ENCODE results near the gene MYO1H.

Gene MYO1H

GRCh38 chr12:109305547-109305946 lies 42.2 kb upstream of the MYO1H start:
- H3K9ac ChIP-seq (ENCODE audit: low read length): no peak overlapping the region
- H3F3A ChIP-seq (ENCODE audit: insufficient read depth, low read length): no peaks in the 10 kb centered on the region
- H3K4me2 ChIP-seq (ENCODE audit: low read length): no peak overlapping the region
- no peaks in the 10 kb centered on the region for H3K9me2 ChIP-seq (ENCODE audit: low read depth, low read length)
- H3K36me3 ChIP-seq (ENCODE audit: insufficient read depth, low read length): no peaks in the 10 kb centered on the region
- H3K27ac ChIP-seq (ENCODE audit: low read depth, low read length, poor library complexity, severe bottlenecking): no peak overlapping the region
- H3K9me3 ChIP-seq (ENCODE audit: low read length): no peaks in the 10 kb centered on the region
- H4K20me1 ChIP-seq (ENCODE audit: insufficient read depth, low read length): no peaks in the 10 kb centered on the region
- peaks cover 6% of the 10 kb centered on the region for H3K4me1 ChIP-seq (ENCODE audit: insufficient read depth, low read length, severe bottlenecking)
- TF ChIP-seq EZH2 (IDR thresholded peaks at IDR 0.05; ENCODE audit: borderline replicate concordance, low read length): no peak
- no peak for TF ChIP-seq CTCF (IDR thresholded peaks at IDR 0.05; ENCODE audit: low read length)
- H3K4me3 ChIP-seq (ENCODE audit: low read depth, low read length, poor library complexity, severe bottlenecking): no peak overlapping the region
- H3K79me2 ChIP-seq (ENCODE audit: insufficient read depth, low read length): no peaks in the 10 kb centered on the region
- H3K27me3 ChIP-seq (ENCODE audit: insufficient read depth, low read length): no peaks in the 10 kb centered on the region
- no peak overlapping the region for H2AFZ ChIP-seq (ENCODE audit: low read length)

GRCh38 chr12:109307051-109307450 lies 40.6 kb upstream of the MYO1H start:
- no peak overlapping the region for H2AFZ ChIP-seq (ENCODE audit: low read length)
- no peaks in the 10 kb centered on the region for H4K20me1 ChIP-seq (ENCODE audit: insufficient read depth, low read length)
- H3F3A ChIP-seq (ENCODE audit: insufficient read depth, low read length): no peaks in the 10 kb centered on the region
- no peaks in the 10 kb centered on the region for H3K36me3 ChIP-seq (ENCODE audit: insufficient read depth, low read length)
- no peak overlapping the region for H3K27ac ChIP-seq (ENCODE audit: low read depth, low read length, poor library complexity, severe bottlenecking)
- no peak overlapping the region for H3K9ac ChIP-seq (ENCODE audit: low read length)
- H3K27me3 ChIP-seq (ENCODE audit: insufficient read depth, low read length): no peaks in the 10 kb centered on the region
- no peaks in the 10 kb centered on the region for H3K9me2 ChIP-seq (ENCODE audit: low read depth, low read length)
- no peaks in the 10 kb centered on the region for H3K79me2 ChIP-seq (ENCODE audit: insufficient read depth, low read length)
- no peak overlapping the region for H3K4me3 ChIP-seq (ENCODE audit: low read depth, low read length, poor library complexity, severe bottlenecking)
- H3K4me2 ChIP-seq (ENCODE audit: low read length): no peak overlapping the region
- no peaks in the 10 kb centered on the region for H3K9me3 ChIP-seq (ENCODE audit: low read length)
- no peak for TF ChIP-seq CTCF (IDR thresholded peaks at IDR 0.05; ENCODE audit: low read length)
- TF ChIP-seq EZH2 (IDR thresholded peaks at IDR 0.05; ENCODE audit: borderline replicate concordance, low read length): no peak
- peaks cover 10% of the 10 kb centered on the region for H3K4me1 ChIP-seq (ENCODE audit: insufficient read depth, low read length, severe bottlenecking)

- H3K4me2 ChIP-seq (ENCODE audit: low read length): peak within 1 kb of the TSS; percentile 60
- H2AFZ ChIP-seq (ENCODE audit: low read length): no peak within 1 kb of the TSS
- H3K4me3 ChIP-seq (ENCODE audit: low read depth, low read length, poor library complexity, severe bottlenecking): peak within 1 kb of the TSS; percentile 50
- H3K36me3 ChIP-seq (ENCODE audit: insufficient read depth, low read length): no peaks in the 10 kb centered on the region
- no peak within 1 kb of the TSS for H3K9ac ChIP-seq (ENCODE audit: low read length)
- no peaks in the 10 kb centered on the region for H4K20me1 ChIP-seq (ENCODE audit: insufficient read depth, low read length)
- no peaks in the 10 kb centered on the region for H3K27me3 ChIP-seq (ENCODE audit: insufficient read depth, low read length)
- peaks cover 10% of the 10 kb centered on the region for H3K4me1 ChIP-seq (ENCODE audit: insufficient read depth, low read length, severe bottlenecking)
- no peaks in the 10 kb centered on the region for H3F3A ChIP-seq (ENCODE audit: insufficient read depth, low read length)
- H3K27ac ChIP-seq (ENCODE audit: low read depth, low read length, poor library complexity, severe bottlenecking): no peak within 1 kb of the TSS
- H3K9me2 ChIP-seq (ENCODE audit: low read depth, low read length): no peaks in the 10 kb centered on the region
- H3K9me3 ChIP-seq (ENCODE audit: low read length): no peaks in the 10 kb centered on the region
- no peaks in the 10 kb centered on the region for H3K79me2 ChIP-seq (ENCODE audit: insufficient read depth, low read length)
- TF ChIP-seq CTCF (IDR thresholded peaks at IDR 0.05; ENCODE audit: low read length): no peak
- no peak for TF ChIP-seq EZH2 (IDR thresholded peaks at IDR 0.05; ENCODE audit: borderline replicate concordance, low read length)
Observed at GRCh38 chr12:109308534-109309380, 38.9 kb upstream of the MYO1H start, which contains the start of gene FOXN4. TSS of gene FOXN4 (minus strand) at chr12:109309284. CDS start at chr12:109308321, 963 bp downstream.
